GM21723 (cell line): ENCODE results near the gene ISG15.
"Not testable (repeated sequence)": the region's sequence is repeated elsewhere in the genome, so short reads cannot be mapped to it uniquely, and the experiment has no call there.

Experiments used
- ATAC-seq: cut with Tn5 transposase; IDR thresholded peaks from one replicate; pipeline ENCODE4 v1.9.1; 2021; ENCODE audit warnings: mild to moderate bottlenecking, moderate library complexity; ENCODE audit not compliant: unreplicated experiment

ISG15 gene

DNA sequence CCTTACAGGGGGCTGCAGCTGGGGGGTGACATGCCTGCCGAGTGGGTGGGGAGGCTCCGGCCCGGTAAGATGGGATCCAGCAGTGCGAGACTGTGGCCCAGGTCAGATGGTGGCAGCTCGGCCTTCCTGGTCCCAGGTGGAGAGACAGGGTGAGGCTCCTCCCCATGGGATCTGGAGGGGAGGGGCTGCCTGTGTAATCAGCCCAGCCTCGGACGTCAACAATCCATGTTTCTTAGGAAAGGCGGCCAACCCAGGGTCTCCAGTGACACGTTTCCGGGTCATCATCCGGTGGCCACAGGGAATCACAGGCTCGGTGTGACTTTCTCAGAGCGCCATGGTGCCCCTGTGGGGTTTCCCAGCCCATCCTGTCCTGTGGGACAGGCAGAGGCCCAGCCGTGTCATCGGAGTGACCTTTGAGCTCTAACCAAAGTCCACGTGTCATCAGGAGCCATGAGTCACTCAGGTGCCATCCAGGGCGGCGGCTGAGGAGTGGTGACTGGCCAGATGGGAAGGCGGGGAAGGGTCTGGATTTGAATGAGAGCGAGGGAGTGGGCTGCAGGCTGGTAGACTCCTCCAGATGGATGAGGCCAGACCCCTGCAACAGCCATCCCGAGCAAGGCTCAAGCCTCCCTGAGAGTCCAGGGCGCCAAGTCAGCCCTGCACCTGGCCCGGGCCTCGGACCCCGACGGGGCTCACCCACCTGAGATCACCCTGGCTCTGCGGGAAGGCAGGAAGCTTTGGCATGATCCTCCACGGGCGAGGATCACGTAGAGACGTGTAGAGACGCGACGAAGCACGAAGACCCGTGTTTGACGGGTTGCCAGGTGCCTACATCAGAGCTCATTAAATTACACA, 6.8 kb upstream of the ISG15 start:
- ATAC-seq: no peak

DNA sequence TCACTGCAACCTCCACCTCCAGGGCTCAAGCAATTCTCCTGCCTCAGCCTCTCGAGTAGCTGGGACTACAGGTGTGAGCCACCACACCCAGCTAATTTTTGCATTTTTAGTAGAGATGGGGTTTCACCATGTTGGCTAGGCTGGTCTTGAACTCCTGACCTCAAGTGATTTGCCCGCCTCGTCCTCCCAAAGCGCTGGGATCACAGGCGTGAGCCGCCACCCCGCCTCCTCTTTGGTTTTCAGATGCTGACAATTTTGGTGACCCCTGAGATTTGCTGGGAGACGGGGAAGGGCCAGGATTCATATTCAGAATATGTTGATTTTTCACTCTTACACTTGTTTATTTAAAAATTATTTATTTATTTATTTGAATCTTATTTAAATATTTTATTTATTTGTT, 3.2 kb upstream of the ISG15 start:
- not testable (repeated sequence) for ATAC-seq

DNA sequence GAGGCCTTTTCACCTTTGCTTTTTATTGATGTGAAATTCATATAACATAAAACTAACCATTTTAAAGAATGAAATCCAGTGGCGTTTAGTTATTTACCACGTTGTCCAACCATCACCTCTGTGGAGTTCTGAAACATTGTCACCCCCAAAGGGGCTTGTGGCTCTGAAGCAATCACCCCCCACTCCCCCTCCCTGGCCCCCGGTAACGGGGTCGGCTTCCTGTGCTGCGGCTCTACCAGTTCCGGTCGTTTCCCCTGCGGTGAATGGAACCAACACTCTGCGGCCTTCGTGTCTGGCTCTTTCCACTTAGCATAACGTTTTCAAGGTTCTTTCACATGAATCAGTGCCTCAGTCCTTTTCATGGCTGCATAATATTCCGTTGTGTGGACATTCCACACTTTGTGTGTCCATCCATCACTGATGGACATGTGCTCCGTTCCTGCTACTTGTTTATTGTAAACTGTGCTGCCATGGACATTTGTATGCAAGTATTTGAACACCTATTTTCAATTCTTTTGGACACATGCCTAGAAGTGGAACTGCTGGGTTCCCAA, 1.8 kb upstream of the ISG15 start:
- ATAC-seq: no peak

DNA sequence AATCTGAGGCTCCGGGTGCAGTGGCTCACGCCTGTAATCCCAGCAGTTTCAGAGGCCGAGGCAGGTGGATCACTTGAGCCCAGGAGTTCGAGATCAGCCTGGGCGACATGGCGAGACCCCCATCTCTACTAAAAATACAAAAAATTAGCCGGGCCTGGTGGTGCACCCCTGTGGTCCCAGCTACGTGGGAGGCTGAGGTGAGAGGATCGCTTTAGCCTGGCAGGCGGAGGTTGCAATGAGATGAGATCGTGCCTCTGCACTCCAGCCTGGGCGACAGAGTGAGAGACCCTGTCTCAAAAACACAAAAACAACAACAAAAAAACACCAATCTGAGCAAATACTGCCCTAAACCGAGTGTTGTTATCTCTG, 577 bp upstream of the ISG15 start:
- ATAC-seq: not testable (repeated sequence)

DNA sequence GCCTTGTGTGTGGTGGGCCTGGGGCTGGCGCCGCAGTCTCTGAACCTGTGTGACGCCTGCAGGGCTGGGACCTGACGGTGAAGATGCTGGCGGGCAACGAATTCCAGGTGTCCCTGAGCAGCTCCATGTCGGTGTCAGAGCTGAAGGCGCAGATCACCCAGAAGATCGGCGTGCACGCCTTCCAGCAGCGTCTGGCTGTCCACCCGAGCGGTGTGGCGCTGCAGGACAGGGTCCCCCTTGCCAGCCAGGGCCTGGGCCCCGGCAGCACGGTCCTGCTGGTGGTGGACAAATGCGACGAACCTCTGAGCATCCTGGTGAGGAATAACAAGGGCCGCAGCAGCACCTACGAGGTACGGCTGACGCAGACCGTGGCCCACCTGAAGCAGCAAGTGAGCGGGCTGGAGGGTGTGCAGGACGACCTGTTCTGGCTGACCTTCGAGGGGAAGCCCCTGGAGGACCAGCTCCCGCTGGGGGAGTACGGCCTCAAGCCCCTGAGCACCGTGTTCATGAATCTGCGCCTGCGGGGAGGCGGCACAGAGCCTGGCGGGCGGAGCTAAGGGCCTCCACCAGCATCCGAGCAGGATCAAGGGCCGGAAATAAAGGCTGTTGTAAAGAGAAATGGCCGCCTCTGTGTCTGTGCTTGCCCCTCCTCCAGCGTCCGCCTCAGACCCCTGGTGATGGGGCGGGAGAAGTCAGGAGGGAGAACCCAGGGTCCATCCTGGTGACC, 788 bp downstream of the ISG15 start:
- ATAC-seq: no peak

DNA sequence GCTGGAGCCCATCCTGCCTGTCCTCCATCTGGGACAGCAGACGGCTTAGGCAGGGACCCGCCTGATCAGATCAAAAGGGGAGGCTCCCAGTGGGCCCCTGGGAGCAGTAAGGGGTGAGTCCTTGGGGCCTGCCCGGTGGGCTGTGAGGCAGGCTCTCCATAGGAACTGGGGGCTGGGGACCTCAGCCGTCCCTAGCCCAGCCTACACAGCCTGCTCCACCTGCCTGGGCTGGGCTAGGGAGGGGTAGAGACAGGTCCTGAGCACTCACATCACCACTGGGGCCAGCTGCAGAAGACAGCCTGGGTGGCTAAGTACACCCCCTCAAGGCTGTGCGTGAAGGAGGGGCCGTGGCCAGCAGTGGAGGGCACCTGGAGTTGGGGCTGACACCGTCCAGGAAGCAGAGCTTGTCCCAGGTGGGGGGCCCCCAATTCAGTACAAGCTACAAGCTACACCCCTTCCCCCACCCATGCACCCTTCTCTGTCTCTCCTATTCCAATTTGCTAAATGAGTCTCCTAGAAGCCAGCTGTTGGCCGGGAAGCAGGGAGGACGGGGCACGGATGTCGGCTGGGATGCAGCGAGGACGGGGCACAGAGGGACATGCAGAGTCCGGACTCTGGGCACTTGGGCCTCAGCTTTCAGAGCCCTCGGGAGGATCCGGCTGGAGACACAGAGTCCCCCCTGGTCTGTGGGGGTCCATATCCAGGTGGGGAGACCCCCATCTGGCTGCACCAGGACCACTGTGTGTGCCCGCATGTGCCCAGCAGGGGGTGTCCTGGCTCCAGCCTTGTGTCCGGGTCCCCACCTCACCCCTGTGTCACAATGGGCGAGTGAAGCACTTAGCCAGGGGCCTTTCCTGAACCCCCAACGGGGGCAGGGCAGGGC, 1.7 kb downstream of the ISG15 start:
- ATAC-seq: no peak

DNA sequence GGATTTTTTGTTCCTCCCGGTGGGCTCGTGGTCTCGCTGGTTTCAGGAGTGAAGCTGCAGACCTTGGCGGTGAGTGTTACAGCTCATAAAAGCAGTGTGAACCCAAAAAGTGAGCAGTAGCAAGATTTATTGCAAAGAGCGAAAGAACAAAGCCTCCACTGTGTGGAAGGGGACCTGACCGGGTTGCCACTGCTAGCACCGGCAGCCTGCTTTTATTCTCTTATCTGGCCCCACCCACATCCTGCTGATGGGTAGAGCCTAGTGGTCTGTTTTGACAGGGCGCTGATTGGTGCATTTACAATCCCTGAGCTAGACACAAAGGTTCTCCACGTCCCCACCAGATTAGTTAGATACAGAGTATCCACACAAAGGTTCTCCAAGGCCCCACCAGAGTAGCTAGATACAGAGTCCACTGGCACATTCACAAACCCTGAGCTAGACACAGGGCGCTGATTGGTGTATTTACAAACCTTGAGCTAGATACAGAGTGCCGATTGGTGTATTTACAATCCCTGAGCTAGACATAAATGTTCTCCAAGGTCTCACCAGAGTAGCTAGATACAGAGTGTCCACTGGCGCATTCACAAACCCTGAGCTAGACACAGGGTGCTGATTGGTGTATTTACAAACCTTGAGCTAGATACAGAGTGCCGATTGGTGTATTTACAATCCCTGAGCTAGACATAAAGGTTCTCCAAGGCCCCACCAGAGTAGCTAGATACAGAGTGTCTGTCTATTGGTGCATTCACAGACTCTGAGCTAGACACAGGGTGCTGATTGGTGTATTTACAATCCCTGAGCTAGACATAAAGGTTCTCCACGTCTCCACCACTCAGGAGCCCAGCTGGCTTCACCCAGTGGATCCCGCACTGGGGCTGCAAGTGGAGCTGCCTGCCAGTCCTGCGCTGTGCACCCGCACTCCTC, 4.4 kb downstream of the ISG15 start:
- ATAC-seq: not testable (repeated sequence)

DNA sequence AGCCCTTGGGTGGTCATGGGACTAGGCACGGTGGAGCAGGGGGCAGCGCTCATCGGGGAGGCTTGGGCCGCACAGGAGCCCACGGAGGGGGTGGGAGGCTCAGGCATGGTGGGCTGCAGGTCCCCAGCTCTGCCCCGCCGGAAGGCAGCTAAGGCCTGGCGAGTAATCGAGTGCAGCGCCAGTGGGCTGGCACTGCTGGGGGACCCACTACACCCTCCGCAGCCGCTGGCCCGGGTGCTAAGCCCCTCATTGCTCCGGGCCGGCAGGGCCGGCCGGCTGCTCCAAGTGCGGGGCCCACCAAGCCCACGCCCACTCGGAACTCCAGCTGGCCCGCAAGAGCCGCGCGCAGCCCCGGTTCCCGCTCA, 5.0 kb downstream of the ISG15 start:
- ATAC-seq: not testable (repeated sequence)

DNA sequence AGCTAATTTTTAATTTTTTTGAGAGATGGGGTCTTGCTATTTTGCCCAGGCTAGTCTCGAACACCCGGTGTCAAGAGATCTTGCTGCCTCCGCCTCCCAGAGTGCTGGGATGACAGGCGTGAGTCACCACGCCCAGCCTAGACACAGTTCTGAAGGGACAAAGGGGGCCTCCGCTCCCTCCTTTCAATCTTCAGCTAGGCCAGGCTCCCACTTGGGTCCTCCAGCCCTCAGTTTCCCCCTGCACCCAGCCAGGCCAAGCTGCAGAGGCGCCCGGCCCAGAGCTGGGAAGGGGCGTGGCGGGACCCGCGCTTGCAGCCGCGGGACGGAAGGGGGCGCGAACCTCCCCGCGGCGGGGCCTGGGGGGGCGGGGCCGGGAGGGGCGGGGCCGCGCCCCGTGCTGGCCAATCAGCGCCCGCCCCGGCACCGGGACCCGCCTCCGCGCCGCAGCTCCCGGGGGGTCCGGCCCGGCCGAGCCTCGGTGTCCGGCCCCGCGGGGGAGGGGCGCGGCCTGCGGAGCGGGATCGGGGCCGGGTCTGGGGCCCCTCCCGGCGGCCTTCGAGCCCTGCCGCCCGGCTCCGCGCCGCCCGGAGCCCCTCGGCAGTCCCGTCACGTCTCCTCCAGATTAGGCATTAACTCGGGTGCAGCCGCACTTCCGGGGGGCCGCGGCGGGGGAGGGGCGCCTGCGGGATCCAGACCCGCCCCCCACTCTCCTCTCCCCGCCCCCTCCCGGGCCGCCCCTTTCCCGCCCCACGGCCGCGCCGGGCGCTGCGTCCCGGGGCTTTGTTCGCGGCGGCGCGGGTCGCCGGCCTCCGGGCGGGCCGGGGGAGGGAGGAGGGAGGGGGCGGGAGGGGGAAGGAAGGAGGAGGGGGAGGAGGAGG, 6.1 kb downstream of the ISG15 start:
- peak; percentile 62 for ATAC-seq

DNA sequence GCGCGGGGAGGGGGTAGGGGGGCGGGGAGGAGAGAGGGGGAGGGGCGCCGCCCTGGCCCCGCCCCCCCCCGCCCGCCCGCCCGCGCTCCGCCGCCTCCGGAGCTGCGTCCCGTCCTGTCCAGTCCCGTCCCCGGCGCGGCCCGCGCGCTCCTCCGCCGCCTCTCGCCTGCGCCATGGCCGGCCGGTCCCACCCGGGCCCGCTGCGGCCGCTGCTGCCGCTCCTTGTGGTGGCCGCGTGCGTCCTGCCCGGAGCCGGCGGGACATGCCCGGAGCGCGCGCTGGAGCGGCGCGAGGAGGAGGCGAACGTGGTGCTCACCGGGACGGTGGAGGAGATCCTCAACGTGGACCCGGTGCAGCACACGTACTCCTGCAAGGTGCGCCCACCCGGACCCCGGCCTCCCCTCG, 6.7 kb downstream of the ISG15 start, which contains the start of gene AGRN:
TSS of gene AGRN (plus strand) at position 121 of the 405 bp plus-strand sequence. CDS start at position 174, 53 bp downstream.
- peak; percentile 25 for ATAC-seq

DNA sequence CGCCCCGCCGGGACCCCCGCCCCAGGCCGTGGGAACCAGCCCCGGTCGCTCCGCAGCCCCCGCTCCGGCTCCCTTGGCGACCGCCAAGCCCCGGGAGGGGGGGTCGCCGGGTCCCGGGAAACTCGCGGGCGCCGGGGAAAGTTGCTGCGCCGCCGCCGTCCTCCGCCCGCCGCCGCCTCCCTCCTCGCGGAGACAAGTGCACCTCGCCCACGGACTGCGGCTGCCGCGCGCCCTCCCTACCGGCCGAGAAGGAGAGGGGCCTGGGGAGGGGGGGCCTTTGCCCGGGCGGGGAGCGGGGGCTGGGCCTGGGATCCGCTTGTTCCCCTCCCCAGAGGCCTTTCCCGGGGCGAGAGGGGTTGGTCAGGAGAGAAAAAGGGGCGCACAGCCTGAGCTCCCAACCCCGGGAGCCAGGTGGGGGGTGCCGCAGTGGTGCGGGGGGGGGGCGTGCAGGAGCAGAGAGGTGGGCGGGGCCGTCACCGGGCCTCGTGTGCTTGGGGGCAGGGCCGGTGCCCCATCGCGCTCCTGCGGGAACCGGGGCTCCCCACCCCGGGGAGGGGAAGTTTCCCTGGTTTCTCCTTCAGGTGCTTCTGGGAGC, 7.2 kb downstream of the ISG15 start:
- peak; percentile 2 for ATAC-seq

DNA sequence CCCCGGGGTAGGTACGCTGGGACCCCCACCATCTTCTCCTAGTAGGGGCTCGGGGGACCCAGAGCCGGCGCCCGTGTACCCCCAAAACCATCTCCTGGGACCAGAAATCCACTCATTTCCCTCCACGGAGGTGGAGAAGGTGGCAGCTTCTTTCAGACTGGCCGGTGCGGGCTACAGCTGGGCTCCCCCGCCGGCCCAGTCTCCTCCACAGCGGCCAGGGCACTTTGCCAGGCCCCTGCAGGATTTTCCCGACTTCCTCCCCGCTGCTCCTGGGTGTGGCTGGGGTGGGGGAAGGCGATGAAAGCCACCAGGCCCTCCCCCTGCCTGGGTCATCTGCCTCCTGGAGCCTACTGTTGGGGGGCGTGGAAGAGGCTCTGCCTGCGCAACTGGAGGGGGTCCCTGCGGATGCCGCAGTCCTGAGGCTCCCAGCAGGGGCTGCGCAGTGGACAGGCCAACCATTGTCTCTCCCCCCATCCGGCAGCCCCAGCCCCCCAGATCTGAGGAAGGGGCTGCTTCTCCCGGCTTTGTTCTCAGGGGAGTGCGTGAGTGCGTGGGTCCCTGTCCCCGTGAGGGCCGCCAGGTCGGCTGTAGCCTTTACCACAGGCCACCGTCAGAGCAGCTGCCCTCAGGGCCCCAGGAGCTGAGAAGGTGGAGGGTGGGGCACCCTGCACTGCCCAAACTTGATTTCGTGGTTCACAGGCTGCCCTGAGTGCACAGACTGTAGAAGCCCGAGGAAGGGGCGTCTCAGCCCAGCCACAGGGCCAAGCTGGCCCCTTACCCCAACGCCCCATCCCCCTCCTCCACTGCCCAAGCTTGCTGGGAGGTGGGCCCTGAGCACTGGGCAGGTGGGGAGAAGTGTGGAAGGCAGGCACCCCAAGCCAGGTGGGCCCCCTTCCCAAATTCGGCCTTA, 8.0 kb downstream of the ISG15 start:
- ATAC-seq: no peak

DNA sequence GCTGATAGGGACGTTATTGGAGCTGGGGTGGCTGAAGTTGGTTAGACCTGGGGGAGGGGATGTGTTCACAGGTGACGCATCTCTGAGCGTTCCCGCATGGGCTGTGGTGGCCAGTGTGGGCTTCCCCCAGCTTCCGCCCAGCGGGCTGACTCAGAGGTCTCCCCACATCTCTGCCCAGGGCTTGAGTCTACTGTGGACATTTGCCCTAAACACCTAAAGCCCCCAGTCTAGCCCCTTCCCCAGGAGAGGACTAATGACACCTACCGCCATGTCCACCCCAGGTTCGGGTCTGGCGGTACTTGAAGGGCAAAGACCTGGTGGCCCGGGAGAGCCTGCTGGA, 8.6 kb downstream of the ISG15 start:
- ATAC-seq: no peak

DNA sequence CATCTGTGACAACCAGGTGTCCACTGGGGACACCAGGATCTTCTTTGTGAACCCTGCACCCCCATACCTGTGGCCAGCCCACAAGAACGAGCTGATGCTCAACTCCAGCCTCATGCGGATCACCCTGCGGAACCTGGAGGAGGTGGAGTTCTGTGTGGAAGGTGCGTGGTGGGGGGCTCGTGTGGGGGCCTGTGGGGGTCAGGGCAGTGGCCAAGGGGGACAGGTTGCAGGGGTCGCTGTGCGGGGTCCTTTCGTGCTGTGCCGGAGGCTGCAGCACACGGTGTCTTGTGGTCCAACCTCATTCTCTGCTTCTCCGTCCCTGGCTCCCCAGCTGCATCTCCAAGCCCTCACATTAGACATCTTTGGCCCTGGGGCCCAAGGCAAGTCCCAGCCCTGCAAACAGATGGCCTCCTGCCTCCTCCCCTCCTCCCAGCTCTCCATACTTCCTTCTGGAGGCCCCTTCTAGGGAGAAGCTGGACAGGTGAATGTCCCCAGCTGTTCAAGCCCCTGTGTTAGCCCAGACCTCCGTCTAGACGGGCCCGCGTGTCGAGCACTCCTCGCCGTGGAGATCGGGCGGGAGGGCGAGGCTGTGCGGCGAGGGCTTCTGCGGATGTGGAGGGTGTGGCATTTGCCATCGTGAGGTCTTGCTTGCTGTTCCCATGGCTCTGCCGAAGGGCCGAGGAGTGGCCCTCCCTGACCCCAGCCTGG, 9.2 kb downstream of the ISG15 start:
- ATAC-seq: no peak

DNA sequence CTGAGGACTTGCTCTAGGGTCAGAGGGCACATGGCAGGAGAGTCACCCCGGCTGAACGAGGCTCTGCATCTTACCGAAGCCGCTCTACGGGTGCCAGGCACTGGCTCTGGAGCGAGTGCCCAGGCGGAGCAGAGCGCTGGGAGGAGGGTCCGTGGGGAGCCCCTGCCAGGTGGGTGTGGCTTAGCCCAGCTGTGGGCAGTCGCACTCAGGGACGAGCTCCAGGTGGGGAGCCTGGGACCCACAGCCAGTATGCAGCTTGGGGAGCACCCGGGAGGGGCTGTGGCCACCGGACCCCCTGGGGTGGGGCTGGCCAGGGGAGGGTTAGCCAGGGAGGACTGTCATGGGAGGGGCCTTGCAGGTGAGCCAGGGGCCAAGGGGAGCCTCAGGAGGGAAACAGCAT, 10.4 kb downstream of the ISG15 start:
- no peak for ATAC-seq

DNA sequence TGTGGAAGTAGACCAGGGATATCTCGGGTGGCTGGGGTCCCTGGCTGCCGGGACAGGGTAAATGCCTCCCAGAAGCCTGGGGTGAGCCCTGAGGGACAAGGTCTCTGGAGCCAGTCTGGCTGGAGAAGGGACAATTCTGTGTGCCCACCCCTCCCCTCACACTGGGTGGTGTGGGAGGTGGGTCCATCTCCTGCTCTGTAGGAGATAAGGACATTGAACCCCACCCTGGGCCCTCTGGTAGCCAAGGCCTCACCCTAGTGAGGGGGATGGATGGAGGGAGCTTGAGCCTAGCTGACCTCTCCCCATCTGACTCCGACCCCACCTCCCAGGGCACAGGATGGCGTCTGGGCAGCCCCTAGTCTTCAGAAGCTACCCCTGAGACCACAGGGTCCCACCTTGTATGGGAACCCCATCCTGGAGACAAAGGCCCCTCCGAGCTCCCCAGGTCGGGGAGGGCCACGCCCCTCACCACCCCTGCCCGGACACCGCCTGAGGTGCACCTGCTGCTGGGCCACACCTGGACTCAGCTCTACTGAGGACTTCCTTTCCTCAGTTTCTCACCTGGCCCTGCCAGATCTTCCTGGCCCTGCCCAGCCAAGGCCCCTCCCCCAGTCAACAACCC, 11.0 kb downstream of the ISG15 start:
- ATAC-seq: no peak
